ENCODE results near the gene MYBPC1. TPM values are rescaled to one million over a fixed set of nuclear protein-coding genes. Genes with fewer than 3 reads are reported as not detected.

MYBPC1 gene
- total RNA-seq, 1 experiment from 2014 or later, result not detected

GRCh38 chr12:101690544-101691098, 95.8 kb downstream of the MYBPC1 start:
- Mint-ChIP-seq H3K27me3 (ENCODE audit: low read depth) (peaks cover 8% of the 10 kb centered on the region), H3K27ac (no peak overlapping the region), H3K4me1 (no peaks in the 10 kb centered on the region), H3K9me3 (no peaks in the 10 kb centered on the region), H3K4me3 (no peak overlapping the region; a peak in 1 of 5 replicates), H3K36me3 (ENCODE audit: insufficient read depth in 1 of 3, low read depth in 3 of 3) (no peaks in the 10 kb centered on the region)
- DNase-seq, result no peak
- no peak overlapping the region for H4K5ac ChIP-seq (ENCODE audit: insufficient read length, low read depth, low read length)
- H3K79me2 ChIP-seq (ENCODE audit: insufficient read depth, low read length), result no peaks in the 10 kb centered on the region
- no peaks in the 10 kb centered on the region for H3K23me2 ChIP-seq (ENCODE audit: insufficient read length, low read depth, low read length, poor library complexity, severe bottlenecking)
- no peak overlapping the region for H3K14ac ChIP-seq (ENCODE audit: insufficient read depth, low read length)
- H3K79me1 ChIP-seq (ENCODE audit: insufficient read depth, low read depth, low read length, poor library complexity, severe bottlenecking), result no peaks in the 10 kb centered on the region
- H2BK12ac ChIP-seq (ENCODE audit: insufficient read length, low read depth, low read length), result no peak overlapping the region
- H3T11ph ChIP-seq (ENCODE audit: low read length), result no peak overlapping the region
- H4K20me1 ChIP-seq (ENCODE audit: control insufficient read depth, insufficient read depth, insufficient read length), result no peaks in the 10 kb centered on the region
- no peak overlapping the region for H3K4ac ChIP-seq (ENCODE audit: low read depth, low read length)
- no CpG with 5 or more reads among the region's 3 CpGs for WGBS (ENCODE audit: extremely low coverage, insufficient read length, low lambda C conversion rate)
- H2BK120ac ChIP-seq (ENCODE audit: low read depth, low read length, poor library complexity, severe bottlenecking), result no peak overlapping the region
- H2BK5ac ChIP-seq (ENCODE audit: insufficient read length, low read length), result no peak overlapping the region
- no peak overlapping the region for H4K8ac ChIP-seq (replicated peaks; ENCODE audit: insufficient read length, low read depth, low read length)
- H2AFZ ChIP-seq (ENCODE audit: low read length), result no peak overlapping the region
- no peaks in the 10 kb centered on the region for H3K27me3 ChIP-seq (ENCODE audit: insufficient read depth, low read length)
- no peak overlapping the region for H3K4me2 ChIP-seq (ENCODE audit: insufficient read depth, insufficient read length, low read length)
- H2AK5ac ChIP-seq (ENCODE audit: insufficient read length, low read length), result no peak overlapping the region
- H3K23ac ChIP-seq (ENCODE audit: insufficient read length, low read depth, low read length), result no peak overlapping the region
- no peak for TF ChIP-seq CTCF (conservative IDR thresholded peaks at IDR 0.05)
- H2BK20ac ChIP-seq (ENCODE audit: low read depth, low read length, poor library complexity, severe bottlenecking), result no peak overlapping the region
- H4K91ac ChIP-seq (ENCODE audit: insufficient read length, low read depth, low read length), result no peak overlapping the region
- no peak overlapping the region for H3K9ac ChIP-seq (ENCODE audit: extremely low read depth, insufficient read length, low read length)
- no peaks in the 10 kb centered on the region for H3K9me3 ChIP-seq (ENCODE audit: control insufficient read depth, low read depth, low read length)
- H3K56ac ChIP-seq (ENCODE audit: insufficient read length, low read depth, low read length), result no peak overlapping the region
- H3K4me1 ChIP-seq (ENCODE audit: insufficient read depth, low read length), result no peaks in the 10 kb centered on the region
- H2BK15ac ChIP-seq (ENCODE audit: low read depth, low read length), result no peak overlapping the region
- no peak overlapping the region for H3K18ac ChIP-seq (ENCODE audit: insufficient read length, low read depth, low read length)
- no peak overlapping the region for H3K27ac ChIP-seq (ENCODE audit: insufficient read length, low read depth, low read length)
